ENCODE results near the gene COA8.
"Not testable (repeated sequence)": the region's sequence is repeated elsewhere in the genome, so short reads cannot be mapped to it uniquely, and the experiment has no call there.

COA8 gene

DNA sequence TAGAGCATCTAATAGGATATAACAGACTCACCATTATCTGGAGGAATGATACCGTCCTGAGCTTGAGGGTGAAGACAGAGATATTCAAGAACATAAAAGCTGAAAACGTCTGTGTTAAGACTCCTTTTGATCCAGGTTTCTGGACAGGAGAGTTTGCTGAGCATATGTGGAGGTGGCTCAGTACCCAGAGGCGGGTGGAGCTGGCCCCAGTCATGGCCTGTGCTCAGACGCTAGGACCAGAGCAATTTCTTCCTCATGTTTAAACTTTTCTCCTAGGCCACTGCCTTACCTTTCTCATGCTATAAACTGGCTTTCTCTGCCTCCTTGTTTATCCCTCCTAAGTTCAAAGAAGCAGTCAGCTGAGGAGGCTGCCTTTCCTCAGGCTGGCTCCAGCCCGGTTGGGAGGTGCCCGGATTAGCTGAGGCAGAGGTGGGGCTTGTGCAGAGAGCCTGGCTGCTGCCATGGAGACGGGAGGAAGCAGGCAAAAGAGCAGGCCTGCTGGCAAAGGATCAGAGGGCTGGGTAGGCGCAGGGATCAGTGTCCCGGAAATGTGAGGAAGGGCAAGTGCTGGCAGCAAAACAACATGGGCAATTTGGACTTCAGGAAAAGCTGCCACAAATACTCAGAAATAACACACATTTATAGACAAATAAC is 13.7 kb downstream of the COA8 start:
- DNase-seq = peak; percentile 95

DNA sequence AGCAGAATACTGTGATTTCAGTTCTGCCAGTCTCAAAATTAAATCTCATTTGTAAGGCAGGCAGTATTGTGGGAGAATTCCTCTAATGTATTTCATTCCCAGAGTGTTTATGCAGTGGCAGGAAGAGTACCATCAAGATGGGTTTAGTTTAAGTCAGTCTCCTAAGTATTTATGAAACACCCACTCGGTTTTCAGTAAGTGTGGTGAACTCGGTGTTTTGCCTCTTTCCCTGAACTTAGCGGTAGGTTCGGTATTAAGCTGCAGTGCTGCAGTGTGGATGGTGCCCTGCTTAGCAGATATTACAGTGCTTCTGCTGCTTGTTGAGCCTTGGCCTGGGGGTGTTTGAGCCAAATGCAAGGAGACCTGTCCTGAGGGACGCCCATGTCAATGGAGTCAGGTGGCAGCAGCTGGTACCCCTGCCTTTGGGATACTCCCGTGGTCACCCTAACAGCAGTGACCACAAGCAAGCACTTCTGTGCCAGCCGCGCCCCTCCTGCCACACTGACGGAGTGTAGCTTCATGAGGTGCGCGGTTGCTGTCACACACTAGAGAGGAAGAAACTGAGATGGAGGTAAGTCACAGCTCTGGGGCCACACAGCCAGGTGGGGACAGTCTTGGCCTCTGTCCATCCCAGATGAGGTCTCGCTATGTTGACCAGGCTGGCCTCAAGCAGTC is 15.8 kb downstream of the COA8 start:
- no peak for DNase-seq

DNA sequence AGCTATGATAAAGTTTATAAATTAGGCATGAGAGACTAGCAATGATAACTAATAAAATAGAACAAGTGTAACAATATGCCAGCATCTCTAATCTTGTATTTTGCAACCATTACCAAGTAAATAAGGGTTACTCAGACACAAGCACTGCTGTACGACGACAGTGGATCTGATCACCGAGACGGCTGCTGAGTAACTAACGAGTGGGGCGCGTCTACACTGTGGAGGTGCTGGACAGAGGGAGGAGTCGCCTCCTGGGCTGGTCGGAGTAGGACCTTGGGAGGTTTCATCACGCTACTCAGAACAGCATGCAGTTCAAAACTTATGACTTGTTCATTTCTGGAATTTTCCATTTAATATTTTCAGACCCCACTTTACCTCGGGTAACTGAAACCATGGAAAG is 18.4 kb downstream of the COA8 start:
- no peak for DNase-seq

DNA sequence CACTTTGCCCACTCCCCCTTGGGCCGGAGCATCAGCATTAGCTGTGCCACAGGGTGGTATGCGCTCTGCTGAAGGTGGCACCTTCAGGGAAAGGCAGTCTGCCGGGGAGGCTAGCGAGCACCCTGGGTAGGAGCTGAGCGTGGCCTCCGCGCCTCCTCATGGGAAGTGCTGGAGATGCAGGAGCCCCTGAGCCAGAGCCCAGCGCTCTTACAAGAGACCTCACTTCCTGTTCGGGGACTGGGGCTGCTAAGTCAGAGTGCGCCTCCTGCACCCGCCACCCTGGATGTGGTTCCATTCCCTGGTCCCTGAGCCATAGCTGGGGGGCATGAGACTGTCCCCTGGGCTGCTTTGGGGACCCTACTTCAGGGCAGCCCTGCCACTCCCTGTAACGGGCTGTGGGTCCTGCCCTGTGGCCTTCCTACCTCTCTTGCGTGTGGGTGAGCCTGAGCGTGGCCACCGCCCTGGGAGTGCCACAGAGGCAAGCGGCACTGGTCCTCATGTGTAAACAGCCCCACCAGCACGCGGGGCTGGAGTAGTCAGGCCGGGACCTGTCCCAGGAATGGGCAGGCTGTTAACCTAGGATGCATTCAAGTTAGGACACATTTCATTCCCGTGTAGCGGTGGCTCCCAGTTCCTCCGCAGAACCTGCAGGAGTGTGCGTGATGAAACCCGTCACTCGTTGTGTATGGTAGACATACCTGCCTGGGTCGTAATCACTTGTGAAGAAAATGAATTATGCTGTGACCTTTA is 19.4 kb downstream of the COA8 start:
- DNase-seq = no peak

DNA sequence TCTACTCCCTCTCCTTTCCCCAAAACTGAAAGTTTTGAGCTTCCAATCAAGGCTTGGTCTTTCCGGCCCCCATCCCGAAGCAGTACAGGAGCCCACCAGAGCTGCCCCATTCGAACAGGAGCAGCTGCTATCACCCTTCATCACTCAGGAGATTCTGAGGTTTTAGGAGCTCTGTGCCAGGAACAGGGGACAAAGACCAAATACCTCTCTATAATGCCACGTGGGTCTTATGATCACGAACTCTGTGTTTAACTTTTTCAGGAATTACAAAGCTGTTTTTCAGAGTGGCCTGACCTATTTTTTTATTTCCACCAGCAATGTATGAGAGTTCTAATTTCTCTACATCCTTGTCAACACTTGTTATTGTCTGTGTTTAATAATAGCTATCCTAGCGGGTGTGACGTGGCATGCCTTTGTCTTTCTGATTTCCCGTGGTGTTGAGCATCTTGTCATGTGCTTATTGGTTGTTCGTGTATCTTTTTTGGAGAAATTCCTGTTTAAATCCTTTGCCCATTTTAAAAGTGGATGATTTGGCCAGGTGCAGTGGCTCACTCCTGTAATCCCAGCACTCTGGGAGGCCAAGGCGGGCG is 21.7 kb downstream of the COA8 start:
- DNase-seq = no peak

DNA sequence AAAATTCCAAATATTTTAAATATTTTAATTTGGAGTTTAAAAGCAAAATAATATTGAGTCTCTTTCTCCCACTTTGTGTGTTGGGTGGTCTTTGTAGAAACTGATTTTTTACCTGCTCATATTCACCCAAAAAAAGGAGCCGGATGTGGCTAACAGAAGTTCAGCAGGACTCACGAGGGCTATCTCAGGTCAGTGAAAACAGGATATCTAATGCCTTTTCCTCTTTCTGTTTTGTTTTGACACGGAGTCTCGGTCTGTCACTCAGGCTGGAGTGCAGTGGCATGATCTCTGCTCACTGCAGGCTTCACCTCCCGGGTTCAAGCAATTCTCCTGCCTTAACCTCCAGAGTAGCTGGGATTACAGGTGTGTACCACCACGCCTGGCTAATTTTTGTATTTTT is 30.8 kb downstream of the COA8 start:
- no peak for DNase-seq

DNA sequence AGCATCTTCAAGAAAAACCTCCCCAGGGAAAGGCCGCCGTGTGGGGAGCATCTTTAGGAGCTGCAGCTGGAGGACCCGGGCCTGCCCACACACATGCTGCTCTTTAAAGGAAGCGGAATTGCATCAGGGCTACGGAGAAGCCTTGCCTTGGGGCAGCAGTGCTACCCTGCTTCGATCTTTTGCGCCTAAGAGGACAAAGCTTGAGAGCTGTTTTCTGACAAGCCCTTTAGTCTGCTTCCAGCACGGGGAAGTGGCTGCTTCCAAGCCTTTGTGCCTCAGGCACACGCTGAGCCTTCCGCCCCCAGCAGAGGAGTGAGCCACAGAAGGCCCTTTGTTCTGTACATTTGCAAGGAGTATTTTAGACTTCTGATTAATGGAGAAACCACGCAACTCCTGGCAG is 31.5 kb downstream of the COA8 start:
- peak; percentile 19 for DNase-seq

DNA sequence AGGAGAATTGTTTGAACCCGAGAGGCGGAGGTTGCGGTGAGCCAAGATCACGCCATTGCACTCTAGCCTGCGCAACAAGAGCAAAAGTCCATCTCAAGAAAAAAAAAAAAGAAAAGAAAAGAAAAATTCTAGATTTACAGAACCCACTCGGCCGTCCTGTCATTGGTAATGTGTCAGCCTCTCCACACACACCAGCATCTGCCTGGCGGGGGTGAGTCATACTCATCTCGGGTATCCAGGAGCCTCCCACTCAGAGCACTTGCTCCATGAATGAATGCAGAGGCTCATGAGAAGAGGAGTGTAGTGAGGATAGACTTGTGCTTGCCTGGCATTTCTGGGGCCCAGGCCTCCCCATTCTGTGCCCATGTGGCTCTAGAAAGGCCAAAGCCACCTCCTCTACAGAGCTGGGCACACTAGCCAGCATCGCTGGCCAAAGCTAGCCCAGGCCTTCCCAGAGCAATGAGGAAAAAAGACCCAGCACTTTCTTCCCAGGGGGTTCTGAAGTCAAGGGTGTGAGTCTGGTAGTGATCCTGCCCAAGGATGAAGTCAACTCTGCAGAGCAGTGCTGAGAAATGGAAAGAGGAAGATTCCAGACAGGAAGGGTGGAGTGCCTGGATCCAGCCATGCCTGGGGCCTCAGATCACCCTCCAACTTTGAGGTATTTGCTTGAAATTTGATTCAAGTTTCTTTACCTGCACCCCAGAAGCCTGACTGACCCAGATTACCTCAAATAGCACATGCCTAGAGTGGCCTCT is 35.0 kb downstream of the COA8 start:
- DNase-seq = peak; percentile 92

DNA sequence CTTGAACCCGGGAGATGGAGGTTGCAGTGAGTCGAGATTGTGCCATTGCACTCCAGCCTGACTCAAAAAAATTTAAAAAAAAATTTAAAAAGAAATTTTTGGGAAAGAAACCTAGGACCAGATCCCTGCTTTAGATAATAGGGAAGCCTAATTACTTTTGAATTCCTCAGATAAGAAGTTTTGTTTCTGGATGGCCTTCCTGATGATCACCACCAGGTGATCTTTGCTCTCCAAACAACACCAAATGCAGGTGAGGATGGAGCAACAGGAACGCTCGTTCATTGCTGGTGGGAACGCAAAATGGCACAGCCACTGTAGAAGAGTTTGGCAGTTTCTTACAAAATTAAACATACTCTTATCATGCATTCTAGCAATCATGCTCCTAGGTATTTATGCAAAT is 37.7 kb downstream of the COA8 start:
- DNase-seq = no peak

DNA sequence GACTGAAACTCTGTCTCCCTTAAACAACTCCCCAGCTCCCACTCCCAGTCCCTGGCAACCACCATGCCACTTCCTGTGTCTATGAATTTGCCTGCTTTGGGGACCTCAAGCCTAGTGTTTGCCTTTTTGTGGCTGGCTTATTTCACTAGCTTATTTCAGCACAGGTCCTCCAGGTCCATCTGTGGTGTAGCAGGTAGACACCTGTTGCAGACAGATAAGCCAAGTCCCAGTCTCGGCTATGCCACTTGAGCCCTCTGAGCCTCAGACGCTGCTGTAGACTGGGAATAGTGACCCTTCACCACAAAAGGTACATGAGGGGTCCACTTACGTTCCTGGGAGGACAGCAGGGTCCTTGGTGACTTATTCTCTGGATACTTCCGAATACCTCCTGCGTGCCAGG is 41.9 kb downstream of the COA8 start:
- DNase-seq = no peak

DNA sequence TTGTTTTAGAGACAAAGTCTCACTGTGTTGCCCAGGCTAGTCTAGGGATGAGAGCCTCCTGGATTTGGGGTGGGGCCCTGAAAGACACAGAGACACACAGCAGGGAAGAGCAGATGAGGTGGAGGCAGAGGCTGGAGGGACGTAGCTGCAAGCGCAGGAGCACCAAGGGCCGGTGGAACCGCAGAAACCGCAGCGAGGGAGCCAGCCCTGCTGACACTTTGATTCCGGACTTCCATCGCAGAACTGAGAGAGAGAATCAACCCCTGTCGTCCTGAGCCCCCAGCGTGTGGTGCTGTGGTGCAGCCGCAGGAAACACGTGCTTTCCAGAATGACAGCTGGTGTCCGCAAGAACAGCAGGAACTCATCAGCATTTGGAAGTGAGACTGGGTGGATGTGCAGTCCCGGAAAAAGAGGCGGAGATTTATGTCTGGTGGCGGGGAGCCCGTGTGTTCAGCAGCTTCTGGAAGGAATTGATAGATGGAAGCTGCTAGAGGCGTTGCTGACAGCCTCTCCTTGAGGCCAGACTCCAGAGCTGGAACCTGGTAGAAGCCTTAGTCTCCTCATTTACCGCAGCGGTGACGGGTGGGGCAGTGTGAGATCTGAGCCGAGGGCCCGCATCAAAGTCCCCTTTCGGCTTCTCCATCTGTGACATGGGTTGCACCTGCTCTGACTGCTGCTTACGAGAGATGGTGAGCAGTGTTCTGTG is 44.4 kb downstream of the COA8 start:
- peak; percentile 82 for DNase-seq

DNA sequence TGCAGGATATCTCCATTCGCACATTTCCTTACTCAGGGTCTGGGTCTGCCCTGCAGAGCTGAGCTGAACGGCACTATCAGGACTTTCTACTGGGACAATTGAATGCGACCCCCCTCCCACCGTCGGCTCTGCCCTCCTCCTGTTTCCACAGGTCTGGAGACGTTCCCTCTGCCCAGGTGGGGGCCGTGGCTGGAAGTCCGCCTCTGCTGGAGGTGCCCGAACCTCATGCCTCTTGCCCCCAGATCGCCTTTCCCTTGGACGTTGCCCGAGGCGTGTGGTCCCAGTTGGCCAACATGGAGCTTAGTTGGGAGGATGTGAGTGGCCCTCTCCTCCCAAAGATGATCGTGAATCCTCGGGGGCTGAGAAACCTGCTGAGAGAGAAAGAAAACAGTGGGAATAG is 45.1 kb downstream of the COA8 start:
- DNase-seq = no peak

DNA sequence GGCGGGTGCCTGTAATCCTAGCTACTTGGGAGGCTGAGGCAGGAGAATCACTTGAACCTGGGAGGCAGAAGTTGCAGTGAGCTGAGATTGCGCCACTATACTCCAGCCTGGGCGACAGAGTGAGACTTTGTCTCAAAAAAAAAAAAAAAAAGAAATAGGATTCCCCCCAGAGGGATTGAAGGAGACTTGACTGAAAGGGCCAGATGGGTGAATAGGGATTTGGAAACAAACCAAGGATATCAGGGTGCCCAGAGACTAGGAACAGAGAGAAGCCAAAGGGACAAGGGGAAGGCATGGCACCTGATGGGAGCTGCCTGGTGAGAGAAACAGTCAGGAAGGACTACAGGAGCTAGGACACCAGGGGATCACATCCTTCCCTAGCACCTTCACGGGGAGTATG is 46.3 kb downstream of the COA8 start:
- DNase-seq = not testable (repeated sequence)

DNA sequence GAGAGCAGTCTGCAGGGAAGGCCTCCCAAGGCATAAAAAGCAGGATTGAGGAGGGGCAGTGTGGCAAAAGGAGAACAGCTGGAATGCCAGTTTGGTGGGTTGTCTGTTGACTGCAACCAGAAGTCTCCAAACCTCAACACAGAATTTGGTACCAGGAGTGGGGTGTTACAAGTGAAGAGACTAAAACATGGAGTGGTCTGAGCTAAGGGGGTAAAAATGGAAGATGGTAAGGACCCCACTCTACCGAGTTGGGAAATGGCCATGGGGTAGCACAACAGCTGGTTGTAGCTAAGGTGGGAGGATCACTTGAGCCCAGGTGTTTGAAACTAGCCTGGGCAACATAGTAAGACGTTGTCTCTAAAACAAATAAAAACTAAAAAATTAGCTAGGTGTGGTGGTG is 48.5 kb downstream of the COA8 start:
- no peak for DNase-seq

DNA sequence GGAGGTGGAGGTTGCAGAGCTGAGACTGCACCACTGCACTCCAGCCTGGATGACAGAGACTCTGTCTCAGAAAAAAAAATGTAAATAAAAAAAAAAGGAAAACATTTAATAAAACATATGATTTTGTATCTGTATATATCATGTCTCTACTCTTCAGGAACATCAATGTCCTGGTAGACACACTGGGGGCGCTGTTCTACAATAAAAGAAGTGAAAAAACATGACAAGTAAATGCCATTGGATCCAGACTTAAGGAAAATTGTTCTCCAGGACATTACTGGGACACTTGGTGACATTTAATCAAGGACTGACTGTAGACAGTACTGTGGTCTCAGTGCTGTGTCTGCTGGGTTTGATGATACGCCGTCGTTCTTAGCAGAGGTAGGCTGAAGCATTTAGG is 50.8 kb downstream of the COA8 start:
- DNase-seq = peak; percentile 73

DNA sequence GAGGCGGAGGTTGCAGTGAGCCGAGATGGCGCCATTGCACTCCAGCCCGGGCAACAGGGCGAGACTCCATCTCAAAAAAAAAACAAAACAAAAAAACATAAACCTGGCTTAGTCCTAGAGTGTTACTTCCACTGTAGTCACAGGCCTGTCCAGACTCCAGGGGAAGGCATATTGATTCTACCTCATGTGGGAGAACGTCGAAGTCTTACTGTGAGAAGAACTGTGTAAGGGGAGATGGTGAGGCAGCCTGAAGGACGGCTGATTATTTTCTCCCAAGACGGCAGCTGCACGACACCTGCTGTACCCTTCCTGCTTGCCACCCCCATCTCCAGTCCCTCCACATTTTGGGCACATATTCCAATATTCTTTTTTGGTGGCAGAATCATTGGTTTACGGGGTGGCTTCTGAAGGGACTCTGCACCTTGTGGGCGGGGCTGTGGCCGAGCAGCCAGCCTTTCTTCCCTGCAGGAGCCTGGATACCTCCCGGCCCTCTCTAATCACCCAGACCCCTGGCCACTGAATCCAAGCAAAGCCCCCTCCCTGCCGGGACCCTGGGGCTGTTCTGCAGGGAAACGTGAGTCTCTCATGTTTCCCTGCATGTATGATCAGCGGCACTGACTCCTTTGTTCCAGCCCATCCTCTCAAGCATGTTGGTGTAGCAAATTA is 54.0 kb downstream of the COA8 start:
- DNase-seq = no peak

DNA sequence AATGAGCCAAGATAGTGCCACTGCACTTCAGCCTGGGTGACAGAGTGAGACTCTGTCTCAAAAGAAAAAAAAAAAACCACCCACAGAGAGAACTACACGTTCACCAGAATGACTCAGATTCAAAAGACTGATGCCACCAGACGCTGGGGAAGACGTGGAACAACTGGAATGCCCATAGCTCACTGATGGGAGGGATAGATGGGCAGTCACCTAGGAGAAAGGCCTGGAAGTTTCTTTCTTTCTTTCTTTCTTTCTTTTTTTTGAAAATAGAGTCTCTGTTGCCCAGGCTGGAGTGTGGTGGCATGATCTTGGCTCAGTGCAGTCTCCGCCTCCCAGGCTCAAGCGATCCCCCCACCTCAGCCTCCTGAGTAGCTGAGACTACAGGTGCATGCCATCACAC is 56.3 kb downstream of the COA8 start:
- DNase-seq = no peak

DNA sequence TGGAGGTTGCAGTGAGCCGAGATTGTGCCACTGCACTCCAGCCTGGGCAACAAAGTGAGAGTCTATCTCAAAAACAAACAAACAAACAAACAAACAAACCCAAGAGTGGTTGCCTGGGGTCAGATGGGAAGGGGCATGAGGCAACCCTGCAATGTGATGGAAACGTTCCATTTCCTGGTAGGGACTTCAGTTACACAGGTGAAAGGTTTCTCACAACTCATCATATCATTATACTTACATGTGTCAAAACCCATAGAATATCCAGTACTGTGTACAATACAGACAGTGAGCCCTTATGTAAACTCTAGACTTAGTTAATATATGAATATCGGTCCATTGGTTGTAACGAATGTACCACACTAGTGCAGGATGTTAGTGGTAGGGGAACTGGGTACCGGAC is 59.1 kb downstream of the COA8 start:
- no peak for DNase-seq

DNA sequence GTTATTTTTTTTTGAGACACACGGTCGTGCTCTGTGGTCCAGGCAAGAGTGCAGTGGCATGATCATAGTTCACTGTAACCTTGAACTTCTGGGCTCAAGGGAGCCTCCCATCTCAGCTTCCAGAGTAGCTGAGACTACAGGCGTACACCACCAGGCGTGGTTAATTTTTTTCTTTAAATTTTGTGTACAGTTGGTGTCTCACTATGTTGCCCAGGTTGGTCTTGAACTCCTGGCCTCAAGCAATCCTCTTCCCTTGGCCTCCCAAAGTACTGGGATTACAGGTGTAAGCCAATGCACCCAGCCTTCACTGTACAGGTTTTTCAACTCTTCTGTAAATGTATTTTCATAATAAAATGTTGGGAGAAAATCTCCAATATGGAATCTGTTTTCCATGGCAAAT is 60.5 kb downstream of the COA8 start:
- DNase-seq = no peak

DNA sequence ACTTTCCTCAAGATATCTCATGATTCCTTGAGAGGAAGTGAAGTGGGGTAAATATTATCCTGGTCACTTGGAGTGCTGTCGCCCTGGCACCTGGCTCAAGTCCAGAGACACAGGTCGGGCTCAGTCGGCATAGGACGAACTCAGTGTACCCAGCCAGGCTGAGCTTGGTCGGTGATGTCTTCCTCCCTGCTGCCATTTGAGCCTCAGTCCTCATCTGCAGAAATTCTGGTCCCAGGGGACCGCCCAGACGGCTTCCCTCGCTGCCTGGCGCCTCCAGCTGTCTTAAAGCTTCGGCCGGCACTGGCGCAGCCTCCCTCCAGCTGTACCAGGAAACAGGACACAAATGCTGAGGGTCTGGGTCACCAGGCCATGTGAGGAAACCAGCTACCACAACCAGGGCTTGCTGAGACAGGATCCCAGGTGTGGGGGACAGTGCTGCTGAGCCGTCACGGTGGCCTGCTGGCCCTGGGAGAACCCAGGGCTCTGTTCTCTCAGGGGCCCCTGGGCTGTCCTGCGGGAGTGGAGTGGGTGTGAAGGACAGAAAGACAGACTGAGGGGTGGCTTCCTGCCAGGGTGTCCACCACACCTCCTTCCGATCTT is 61.2 kb downstream of the COA8 start:
- no peak for DNase-seq

DNA sequence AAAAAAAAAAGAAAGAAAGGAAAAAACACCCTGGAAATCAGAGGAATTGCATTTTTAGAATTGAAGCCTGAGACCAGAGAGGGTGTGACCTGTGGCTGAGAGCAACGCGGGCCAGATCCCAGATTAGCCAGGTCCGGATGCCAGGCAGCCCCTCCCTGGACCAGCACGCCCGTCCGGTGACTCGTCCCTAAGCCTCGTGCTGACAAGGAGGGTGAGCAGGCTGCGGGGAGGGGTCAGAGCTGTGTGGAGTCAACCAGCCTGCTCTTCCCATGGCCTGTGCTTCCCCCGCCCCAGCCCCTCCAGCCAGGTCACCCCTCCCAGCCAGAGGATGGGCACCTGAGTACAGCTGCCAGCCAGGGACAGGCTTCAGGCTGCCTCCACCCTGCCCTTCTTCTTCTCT is 62.1 kb downstream of the COA8 start:
- peak; percentile 84 for DNase-seq

Data from DMS53 (cell line).